ENCODE results near the gene NOS3.

NOS3 gene

DNA sequence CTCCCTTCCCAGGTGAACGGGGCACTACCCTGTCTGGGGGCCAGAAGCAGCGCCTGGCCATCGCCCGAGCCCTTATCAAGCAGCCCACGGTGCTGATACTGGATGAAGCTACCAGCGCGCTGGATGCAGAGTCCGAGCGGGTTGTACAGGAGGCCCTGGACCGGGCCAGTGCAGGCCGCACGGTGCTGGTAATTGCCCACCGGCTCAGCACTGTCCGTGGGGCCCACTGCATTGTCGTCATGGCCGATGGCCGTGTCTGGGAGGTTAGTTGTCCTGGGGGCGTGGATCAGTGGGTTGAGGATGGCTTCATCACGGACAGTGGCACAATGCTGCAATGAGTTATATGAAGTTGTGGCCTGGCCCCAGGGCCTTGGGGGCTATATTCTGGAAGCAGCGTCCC is 53.1 kb downstream of the NOS3 start:
- Histone ChIP-seq H3K36me3 (ENCODE audit: control insufficient read depth, insufficient read depth, low read length) (peaks cover 2% of the 10 kb centered on the region), H3K27me3 (replicated peaks; ENCODE audit: control insufficient read depth, insufficient read depth, low read length) (no peaks in the 10 kb centered on the region), H3K4me3 (replicated peaks; ENCODE audit: low read depth, low read length) (no peak overlapping the region)
- TF ChIP-seq, protein P1, sequence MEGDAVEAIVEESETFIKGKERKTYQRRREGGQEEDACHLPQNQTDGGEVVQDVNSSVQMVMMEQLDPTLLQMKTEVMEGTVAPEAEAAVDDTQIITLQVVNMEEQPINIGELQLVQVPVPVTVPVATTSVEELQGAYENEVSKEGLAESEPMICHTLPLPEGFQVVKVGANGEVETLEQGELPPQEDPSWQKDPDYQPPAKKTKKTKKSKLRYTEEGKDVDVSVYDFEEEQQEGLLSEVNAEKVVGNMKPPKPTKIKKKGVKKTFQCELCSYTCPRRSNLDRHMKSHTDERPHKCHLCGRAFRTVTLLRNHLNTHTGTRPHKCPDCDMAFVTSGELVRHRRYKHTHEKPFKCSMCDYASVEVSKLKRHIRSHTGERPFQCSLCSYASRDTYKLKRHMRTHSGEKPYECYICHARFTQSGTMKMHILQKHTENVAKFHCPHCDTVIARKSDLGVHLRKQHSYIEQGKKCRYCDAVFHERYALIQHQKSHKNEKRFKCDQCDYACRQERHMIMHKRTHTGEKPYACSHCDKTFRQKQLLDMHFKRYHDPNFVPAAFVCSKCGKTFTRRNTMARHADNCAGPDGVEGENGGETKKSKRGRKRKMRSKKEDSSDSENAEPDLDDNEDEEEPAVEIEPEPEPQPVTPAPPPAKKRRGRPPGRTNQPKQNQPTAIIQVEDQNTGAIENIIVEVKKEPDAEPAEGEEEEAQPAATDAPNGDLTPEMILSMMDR (IDR thresholded peaks at IDR 0.05; ENCODE audit: insufficient read depth, low read length, poor library complexity, severe bottlenecking): no peak
- no peak for DNase-seq (ENCODE audit: extremely low read depth, insufficient read length)

DNA sequence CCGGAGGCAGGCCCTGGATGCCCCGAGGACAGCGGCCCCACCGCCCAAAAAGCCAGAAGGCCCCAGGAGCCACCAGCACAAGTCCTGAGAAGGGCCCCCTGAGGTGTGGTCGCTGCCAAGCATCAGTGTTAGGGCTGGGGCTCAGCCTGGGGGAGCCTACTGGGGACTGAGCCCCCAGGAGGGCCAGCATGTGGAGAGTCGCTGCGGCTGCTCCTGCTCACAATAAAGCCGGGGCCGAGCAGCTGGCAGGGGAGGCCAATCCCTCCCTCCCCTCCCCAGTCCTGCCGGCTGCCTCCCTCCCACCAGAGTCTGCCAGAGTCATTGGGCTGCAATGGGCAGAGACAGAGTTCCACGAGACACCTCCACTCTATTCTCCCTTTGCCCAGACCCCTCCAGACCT is 54.4 kb downstream of the NOS3 start:
- Histone ChIP-seq H3K36me3 (ENCODE audit: control insufficient read depth, insufficient read depth, low read length) (peaks cover 2% of the 10 kb centered on the region), H3K4me3 (replicated peaks; ENCODE audit: low read depth, low read length) (no peak overlapping the region), H3K27me3 (replicated peaks; ENCODE audit: control insufficient read depth, insufficient read depth, low read length) (no peaks in the 10 kb centered on the region)
- no peak for DNase-seq (ENCODE audit: extremely low read depth, insufficient read length)
- TF ChIP-seq, protein P1 (IDR thresholded peaks at IDR 0.05; ENCODE audit: insufficient read depth, low read length, poor library complexity, severe bottlenecking): no peak

DNA sequence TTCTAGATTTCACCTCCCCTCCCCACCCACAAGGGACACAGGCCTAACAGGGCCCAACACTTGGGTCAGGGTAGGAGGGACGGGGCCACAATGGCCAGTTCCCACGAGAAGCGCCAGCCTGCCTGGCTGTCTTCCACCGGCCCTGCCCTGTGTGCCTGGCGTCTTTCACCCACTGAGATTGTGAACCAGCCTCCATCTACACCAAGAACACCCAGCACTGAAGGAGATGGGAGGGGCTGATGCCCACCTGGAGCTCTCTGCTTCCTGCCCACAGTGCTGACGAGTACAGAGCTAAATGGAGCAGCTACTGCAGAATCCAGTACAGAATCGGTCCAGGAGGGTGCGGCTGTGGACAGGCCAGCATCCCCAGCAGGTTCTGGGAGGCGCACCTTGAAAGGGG is 55.1 kb downstream of the NOS3 start:
- no peak overlapping the region for H3K4me3 ChIP-seq (replicated peaks; ENCODE audit: low read depth, low read length)
- TF ChIP-seq, protein P1 (IDR thresholded peaks at IDR 0.05; ENCODE audit: insufficient read depth, low read length, poor library complexity, severe bottlenecking): no peak
- no peak for DNase-seq (ENCODE audit: extremely low read depth, insufficient read length)
- H3K27me3 ChIP-seq (replicated peaks; ENCODE audit: control insufficient read depth, insufficient read depth, low read length): no peaks in the 10 kb centered on the region
- H3K36me3 ChIP-seq (ENCODE audit: control insufficient read depth, insufficient read depth, low read length): peaks cover 2% of the 10 kb centered on the region

DNA sequence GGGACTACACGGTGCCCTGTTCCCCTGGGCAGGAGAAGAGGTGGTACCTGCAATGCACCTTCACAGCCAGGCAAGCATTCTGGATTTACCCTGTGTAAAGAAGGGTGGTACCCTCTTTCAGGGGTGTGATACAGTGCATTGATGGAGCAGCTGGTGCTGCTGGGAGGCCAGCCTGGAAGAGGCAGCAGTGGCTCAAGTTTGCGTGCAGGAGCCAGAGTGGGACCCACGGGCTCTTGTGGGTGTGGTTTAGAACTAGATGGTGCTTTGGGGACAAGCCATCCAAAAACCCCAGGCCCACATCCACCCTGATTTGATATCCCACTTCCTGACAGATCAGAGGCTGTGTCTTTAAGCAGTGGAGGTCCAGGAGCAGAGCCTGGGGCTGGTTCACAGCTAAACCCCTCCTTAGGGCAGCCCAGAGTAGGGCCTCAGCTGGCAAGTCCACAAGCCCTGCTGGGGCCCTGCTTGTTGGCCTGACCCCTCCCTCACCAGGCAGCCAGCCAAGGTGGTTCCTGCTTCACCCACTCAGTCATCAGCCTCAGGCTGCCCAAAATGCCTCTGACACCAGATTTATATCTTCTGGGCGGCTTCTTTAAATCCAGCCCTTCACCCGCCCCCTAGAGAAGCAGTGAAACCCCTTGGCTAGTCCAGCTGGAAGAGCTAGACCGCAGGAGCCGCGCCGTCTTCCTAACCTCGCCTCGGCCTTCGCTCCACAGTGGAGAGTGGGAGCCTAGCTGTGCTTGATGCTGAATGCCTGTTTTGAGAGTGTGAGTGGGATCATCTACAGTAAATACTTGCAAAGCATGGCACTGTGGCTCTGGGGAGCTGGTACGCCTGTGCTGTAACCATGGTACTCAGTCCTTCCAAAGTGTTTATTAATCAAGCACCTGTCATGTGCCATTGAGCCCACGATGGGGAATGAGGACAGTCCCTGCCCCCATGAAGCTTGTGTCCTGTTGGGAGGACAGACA is 56.1 kb downstream of the NOS3 start:
- Histone ChIP-seq H3K36me3 (ENCODE audit: control insufficient read depth, insufficient read depth, low read length) (peaks cover 2% of the 10 kb centered on the region), H3K27me3 (replicated peaks; ENCODE audit: control insufficient read depth, insufficient read depth, low read length) (no peaks in the 10 kb centered on the region), H3K4me3 (replicated peaks; ENCODE audit: low read depth, low read length) (no peak overlapping the region)
- DNase-seq (ENCODE audit: extremely low read depth, insufficient read length): no peak
- TF ChIP-seq, protein P1 (IDR thresholded peaks at IDR 0.05; ENCODE audit: insufficient read depth, low read length, poor library complexity, severe bottlenecking): no peak

DNA sequence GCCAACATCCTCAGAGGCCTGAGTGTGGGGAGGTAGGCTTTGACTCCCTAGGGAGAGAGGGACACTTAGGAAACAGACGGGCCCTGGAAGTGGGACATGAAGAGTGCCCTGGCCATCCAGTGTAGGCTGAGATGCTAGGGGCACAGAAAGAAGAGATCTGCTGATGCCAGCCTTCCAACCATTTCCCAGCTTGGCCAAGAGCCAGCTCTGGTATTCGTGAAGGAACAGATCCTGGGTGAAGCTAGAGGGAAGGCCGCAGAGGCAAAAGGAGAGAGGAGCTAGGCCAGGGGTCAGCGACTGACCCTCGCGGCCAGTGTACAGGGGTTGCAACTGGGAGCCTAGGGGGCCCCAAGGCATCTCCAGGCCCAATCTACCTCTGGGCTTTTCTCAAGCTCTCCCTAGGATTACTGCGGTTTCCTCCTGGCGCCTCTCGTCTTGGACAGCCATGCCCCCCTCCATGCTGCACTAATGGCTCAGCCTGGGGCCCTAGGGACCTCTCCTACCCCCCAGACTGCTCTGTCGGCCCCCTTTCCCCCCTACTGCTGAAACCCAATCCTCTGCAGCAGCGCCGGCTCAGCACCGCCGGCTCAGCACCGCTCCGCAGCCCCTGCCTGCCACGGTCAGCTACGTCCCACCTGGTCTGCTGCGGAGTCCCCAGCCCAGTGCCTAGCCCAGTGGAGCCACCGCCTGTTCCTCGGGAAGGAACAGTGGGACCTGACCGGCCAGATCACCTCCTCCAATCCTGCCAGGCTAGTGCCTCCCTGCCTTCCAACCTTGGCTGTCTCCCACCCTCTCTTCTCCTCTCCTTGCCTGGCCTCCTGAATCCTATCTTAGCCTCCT is 57.4 kb downstream of the NOS3 start, which contains the start of gene ASIC3:
ASIC3 (plus strand) TSS at position 556 of the 840 bp plus-strand sequence. CDS start 355 bp downstream, outside the sequence.
- Histone ChIP-seq H3K27me3 (replicated peaks; ENCODE audit: control insufficient read depth, insufficient read depth, low read length) (no peaks in the 10 kb centered on the region), H3K4me3 (replicated peaks; ENCODE audit: low read depth, low read length) (no peak within 1 kb of the TSS), H3K36me3 (ENCODE audit: control insufficient read depth, insufficient read depth, low read length) (peaks cover 2% of the 10 kb centered on the region)
- DNase-seq (ENCODE audit: extremely low read depth, insufficient read length): no peak
- TF ChIP-seq, protein P1 (IDR thresholded peaks at IDR 0.05; ENCODE audit: insufficient read depth, low read length, poor library complexity, severe bottlenecking): no peak

Measured in GM06990 (cell line).